Activated CD4-positive, alpha-beta memory T cell treated with anti-CD3 and anti-CD28 coated beads for 36 hours (primary cell): ENCODE measurements around the gene RNF31. TPM values are rescaled to one million over a fixed set of nuclear protein-coding genes. Genes with fewer than 3 reads are reported as not detected.
"Not testable (repeated sequence)": the region's sequence is repeated elsewhere in the genome, so short reads cannot be mapped to it uniquely, and the experiment has no call there.

Experiments
- CTCF ChIA-PET: fragments of 350-600 bp; sonication (Branson Sonifier 250); formaldehyde crosslinking; loops from one replicate; lab custom pipeline; 2021; ENCODE audit warnings: antibody characterized with exemption, inconsistent platforms; lab: Charles Lee
- POLR2A ChIA-PET: fragments of 350-600 bp; sonication (Branson Sonifier 250); formaldehyde crosslinking; loops from one replicate; lab custom pipeline; 2021; ENCODE audit warnings: antibody characterized with exemption; lab: Charles Lee
- DNase-seq: peaks from one replicate; pipeline ENCODE4 v3.0.0-alpha.2; 2020
- H3K27ac Mint-ChIP-seq: one replicate; pipeline ENCODE4 v1.8.0; 2021; ENCODE audit warnings: mixed read lengths
- H3K27me3 Mint-ChIP-seq: one replicate; pipeline ENCODE4 v1.8.0; 2021; ENCODE audit warnings: mixed read lengths
- H3K36me3 Mint-ChIP-seq: one replicate; pipeline ENCODE4 v1.8.0; 2021; ENCODE audit warnings: mixed read lengths
- H3K4me1 Mint-ChIP-seq: one replicate; pipeline ENCODE4 v1.8.0; 2021; ENCODE audit warnings: low read depth, mixed read lengths
- H3K4me3 Mint-ChIP-seq: one replicate; pipeline ENCODE4 v1.8.0; 2021; ENCODE audit warnings: mild to moderate bottlenecking, mixed read lengths
- H3K9me3 Mint-ChIP-seq: one replicate; pipeline ENCODE4 v1.8.0; 2021; ENCODE audit warnings: mixed read lengths
- intact Hi-C: fragments of 100-400 bp; cut with micrococcal nuclease; formaldehyde crosslinking; loops from one replicate; pipeline ENCODE4 v1.15.1; 2023
- total RNA-seq, 2 experiments: library from RNA; stranded (reverse); gene quantifications; one replicate each; pipeline ENCODE4 v1.2.3, GENCODE V29; 2021

The RNF31 gene
- total RNA-seq, 2 experiments from 2014 or later: 75.5 to 80.4 TPM

DNA sequence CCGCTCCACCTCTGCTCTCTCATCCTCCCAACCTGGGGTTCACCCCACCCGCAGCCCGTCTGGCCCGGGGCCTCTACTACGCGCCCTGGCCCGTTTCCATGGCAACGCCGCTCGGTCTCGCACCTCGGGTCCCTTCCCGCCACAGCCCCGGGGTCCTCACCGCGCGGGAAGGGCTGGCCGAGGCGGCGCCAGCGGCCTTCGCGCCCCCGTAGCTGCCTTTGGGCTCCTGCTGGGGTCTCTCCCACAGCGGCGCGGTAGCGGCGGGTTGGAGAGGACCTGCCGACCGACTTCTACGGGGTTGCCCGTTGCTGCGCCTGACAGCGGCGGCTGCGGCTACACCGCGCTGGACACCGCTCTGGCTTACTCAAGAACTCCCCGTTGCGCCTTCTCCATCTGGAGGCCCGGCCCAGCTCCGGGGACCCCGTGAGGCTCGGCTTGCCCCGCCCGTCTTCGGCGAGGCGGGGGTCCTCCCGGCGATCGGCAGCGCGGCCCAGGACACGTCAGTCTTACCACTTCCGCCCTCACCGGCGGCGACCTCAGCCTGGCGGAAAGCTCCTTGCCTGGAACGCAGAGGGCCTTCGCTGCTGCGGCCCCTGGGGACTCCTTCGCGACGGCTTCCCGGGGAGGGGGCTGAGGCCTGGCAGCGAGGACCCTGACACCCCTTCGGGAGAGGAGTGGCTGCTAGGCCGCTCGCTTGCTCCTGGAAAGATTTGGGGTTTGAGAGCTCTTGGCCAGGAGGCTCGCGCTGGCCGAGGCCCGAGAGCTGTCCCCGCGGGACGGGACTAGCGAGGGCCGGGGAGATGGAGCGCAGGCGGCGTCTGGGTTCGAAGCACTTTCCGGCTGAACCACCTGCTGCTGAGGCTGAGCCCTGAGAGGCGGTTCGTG, 48.1 kb downstream of the RNF31 start, which contains the start of gene TM9SF1:
Gene TM9SF1 (minus strand): TSS at position 256 of the 885 bp plus-strand sequence. CDS start 422 bp downstream, outside the sequence.
- H3K9me3 Mint-ChIP-seq: no peaks in the 10 kb centered on the region
- H3K27me3 Mint-ChIP-seq: no peaks in the 10 kb centered on the region
- peak within 1 kb of the TSS; percentile 96 for H3K4me3 Mint-ChIP-seq
- DNase-seq: peak; percentile 91
- intact Hi-C loops: loop anchor here (1.0 to 2.0 kb wide), 3 partner anchors 18 to 103 kb away; partner anchors contain the start of genes CHMP4A, DHRS1, EMC9 and NOP9
- peaks cover 37% of the 10 kb centered on the region for H3K36me3 Mint-ChIP-seq
- ChIA-PET CTCF (interaction anchor here (0.9 to 2.8 kb wide), 16 partner anchors 16 to 236 kb away, joined by 3 to 10 read pairs (median 6); partner anchors contain the start of genes CHMP4A, CIDEB, IRF9 and LTB4R), POLR2A (interaction anchor here (0.6 to 4.2 kb wide), 21 partner anchors 11 to 236 kb away, joined by 3 to 26 read pairs (median 4); partner anchors contain the start of genes CHMP4A, DCAF11, DHRS1 and EMC9)
- H3K4me1 Mint-ChIP-seq: peaks cover 55% of the 10 kb centered on the region
- H3K27ac Mint-ChIP-seq: peak within 1 kb of the TSS; percentile 95

GRCh38 chr14:24196071-24197055, 49.1 kb downstream of the RNF31 start:
- intact Hi-C loops: no loop called here
- Mint-ChIP-seq H3K27me3 (no peaks in the 10 kb centered on the region), H3K9me3 (no peaks in the 10 kb centered on the region), H3K27ac (peak overlapping the region; percentile 95), H3K4me3 (peak overlapping the region; percentile 96), H3K4me1 (peaks cover 56% of the 10 kb centered on the region), H3K36me3 (peaks cover 39% of the 10 kb centered on the region)
- DNase-seq: no peak
- POLR2A ChIA-PET: interaction anchor here (0.6 to 4.2 kb wide), 19 partner anchors 10 to 235 kb away, joined by 3 to 26 read pairs (median 5); partner anchors contain the start of genes CHMP4A, DCAF11, DHRS1 and EMC9
- CTCF ChIA-PET: interaction anchor here (0.9 to 2.8 kb wide), 14 partner anchors 18 to 235 kb away, joined by 3 to 10 read pairs (median 6); partner anchors contain the start of genes CHMP4A, CIDEB, IRF9 and LTB4R

DNA sequence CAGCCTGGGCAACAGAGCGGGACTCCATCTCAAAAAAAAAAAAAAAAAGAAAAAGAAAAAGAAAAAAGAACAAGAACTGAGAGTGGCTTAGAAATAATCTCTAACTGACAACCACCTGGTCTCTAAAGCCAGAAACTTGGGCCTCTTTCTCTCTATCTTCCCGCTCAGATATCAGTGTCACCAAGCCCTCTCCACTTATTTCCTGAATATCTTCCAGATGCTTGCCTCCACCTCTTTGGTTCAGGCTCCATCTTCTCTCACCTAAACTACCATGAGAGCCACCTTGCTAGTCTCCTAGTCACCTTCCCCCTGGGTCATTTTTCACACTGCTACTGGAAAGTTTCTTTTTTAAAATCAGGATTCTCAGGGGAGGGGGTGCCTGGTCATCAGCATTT, 49.8 kb downstream of the RNF31 start:
- DNase-seq: no peak
- no peaks in the 10 kb centered on the region for H3K27me3 Mint-ChIP-seq
- H3K4me3 Mint-ChIP-seq: peak overlapping the region; percentile 96
- POLR2A ChIA-PET: interaction anchor here (2.6 to 2.8 kb wide), 2 partner anchors 19 to 50 kb away, joined by 18 to 20 read pairs; partner anchors contain the start of genes MDP1, PSME2 and RNF31
- H3K27ac Mint-ChIP-seq: peak overlapping the region; percentile 73
- peaks cover 3% of the 10 kb centered on the region for H3K9me3 Mint-ChIP-seq
- H3K4me1 Mint-ChIP-seq: peaks cover 55% of the 10 kb centered on the region
- CTCF ChIA-PET: interaction anchor here (1.8 to 2.8 kb wide), 3 partner anchors 36 to 111 kb away, joined by 6 to 10 read pairs (median 7); partner anchors contain the start of genes CIDEB, IRF9 and TINF2
- intact Hi-C loops: no loop called here
- H3K36me3 Mint-ChIP-seq: peaks cover 40% of the 10 kb centered on the region

DNA sequence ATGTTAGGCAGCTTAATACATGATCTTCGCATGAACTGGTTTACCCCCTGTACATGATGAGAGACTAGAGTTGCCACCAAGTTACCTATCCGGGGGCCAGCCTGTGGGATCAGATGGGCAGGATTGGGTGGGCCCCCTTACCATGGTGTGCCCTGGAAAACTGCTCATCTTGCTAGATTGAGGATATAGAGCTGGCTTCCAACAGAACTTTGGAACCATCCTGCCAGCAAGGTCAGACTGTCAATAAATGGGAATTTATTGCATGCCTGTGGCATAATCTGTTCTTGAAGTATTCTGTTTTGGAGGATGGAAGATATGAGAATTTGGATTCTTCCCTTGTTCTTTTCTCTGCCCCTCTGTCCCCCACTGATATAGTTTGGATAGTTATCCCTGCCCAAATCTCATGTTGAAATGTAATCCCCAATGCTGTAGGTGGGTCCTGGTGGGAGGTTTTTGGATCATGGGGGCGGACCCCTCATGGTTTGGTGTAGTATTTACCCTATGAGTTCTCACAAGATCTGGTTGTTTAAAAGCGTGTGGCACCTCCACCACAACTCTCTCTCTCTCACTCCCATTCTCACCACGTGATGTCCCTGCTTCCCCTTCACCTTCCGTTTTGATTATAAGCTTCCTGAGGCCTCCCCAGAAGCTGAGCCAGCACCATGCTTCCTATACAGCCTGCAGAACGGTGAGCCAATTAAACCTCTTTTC, 51.7 kb downstream of the RNF31 start:
- peaks cover 43% of the 10 kb centered on the region for H3K36me3 Mint-ChIP-seq
- ChIA-PET CTCF (no interaction called here), POLR2A (interaction anchor here (0.8 to 1.5 kb wide), 2 partner anchors 10 to 13 kb away, joined by 3 to 7 read pairs; partner anchors contain the start of gene IPO4)
- peak overlapping the region; percentile 31 for H3K27ac Mint-ChIP-seq
- H3K27me3 Mint-ChIP-seq: no peaks in the 10 kb centered on the region
- H3K9me3 Mint-ChIP-seq: peaks cover 12% of the 10 kb centered on the region
- no peak for DNase-seq
- no peak overlapping the region for H3K4me3 Mint-ChIP-seq
- peaks cover 43% of the 10 kb centered on the region for H3K4me1 Mint-ChIP-seq
- intact Hi-C loops: no loop called here

GRCh38 chr14:24202538-24202937, 55.2 kb downstream of the RNF31 start:
- H3K4me3 Mint-ChIP-seq, H3K27ac Mint-ChIP-seq, intact Hi-C loops, DNase-seq, POLR2A ChIA-PET, H3K27me3 Mint-ChIP-seq: not testable (repeated sequence)
- peaks cover 63% of the 10 kb centered on the region for H3K36me3 Mint-ChIP-seq
- H3K9me3 Mint-ChIP-seq: peaks cover 12% of the 10 kb centered on the region
- CTCF ChIA-PET: interaction anchor here (1.4 to 1.8 kb wide), 2 partner anchors 94 to 105 kb away, joined by 3 to 6 read pairs; partner anchors contain the start of gene CIDEB
- H3K4me1 Mint-ChIP-seq: peaks cover 37% of the 10 kb centered on the region

- H3K4me3 Mint-ChIP-seq, H3K27ac Mint-ChIP-seq, H3K27me3 Mint-ChIP-seq, intact Hi-C loops, DNase-seq: not testable (repeated sequence)
- ChIA-PET CTCF (interaction anchor here (1.4 to 1.8 kb wide), 2 partner anchors 93 to 104 kb away, joined by 3 to 6 read pairs; partner anchors contain the start of gene CIDEB), POLR2A (interaction anchor here (1.3 kb wide), 2 partner anchors 10 to 21 kb away, joined by 3 to 11 read pairs; partner anchors contain the start of gene CHMP4A)
- peaks cover 12% of the 10 kb centered on the region for H3K9me3 Mint-ChIP-seq
- H3K36me3 Mint-ChIP-seq: peaks cover 68% of the 10 kb centered on the region
- peaks cover 36% of the 10 kb centered on the region for H3K4me1 Mint-ChIP-seq
These were observed 56.1 kb downstream of the RNF31 start for GRCh38 chr14:24203249-24203886.

DNA sequence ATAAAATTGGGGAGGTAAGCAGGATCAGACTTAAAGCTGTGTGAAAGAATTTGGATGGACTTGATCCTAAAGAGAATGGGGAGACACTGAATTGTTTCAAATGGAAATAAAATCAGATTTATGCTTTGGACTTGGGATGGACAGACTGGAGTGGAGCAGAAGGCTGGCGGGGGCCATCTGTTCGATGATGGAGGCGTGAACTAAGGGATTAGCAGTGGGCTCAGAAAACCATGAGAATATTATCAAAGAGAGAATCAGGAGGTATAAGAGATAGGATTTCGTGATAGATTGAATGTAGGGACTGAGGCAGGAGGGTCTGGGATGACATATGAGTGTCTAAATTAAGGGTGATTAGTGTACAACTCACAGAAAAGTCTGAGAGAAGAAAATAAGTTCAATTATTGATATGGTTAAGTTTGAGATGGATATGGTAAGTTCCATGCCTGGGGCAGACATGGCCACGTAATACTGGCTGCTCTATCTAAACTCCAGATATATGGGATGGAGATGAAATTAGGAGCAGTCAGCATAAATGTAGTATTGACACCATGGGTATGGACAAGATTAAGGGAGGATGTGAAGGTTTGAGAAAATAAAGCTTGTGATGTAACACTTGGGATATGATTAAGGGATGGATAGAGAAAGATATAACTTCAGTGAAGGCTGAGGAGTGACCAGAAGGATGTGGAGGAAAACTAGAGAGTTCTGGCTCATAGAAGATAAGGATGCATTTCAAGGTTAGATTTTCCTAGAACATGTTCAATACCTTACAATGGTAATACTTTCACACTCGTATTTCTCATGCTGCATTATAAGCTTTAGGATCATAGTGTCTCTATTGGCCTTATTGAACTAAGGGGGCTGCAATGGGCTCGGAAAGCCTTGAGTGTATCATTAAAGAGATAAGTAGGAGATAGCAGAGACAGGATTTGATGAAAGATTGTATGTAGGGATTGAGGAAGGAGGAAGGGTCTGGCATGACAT, 57.2 kb downstream of the RNF31 start:
- Mint-ChIP-seq H3K9me3 (peaks cover 12% of the 10 kb centered on the region), H3K27ac (no peak overlapping the region), H3K27me3 (no peaks in the 10 kb centered on the region), H3K4me3 (no peak overlapping the region), H3K36me3 (peaks cover 65% of the 10 kb centered on the region), H3K4me1 (peaks cover 27% of the 10 kb centered on the region)
- DNase-seq: no peak
- POLR2A ChIA-PET: interaction anchor here (1.3 to 3.7 kb wide), 3 partner anchors 9 to 22 kb away, joined by 3 to 14 read pairs (median 11); partner anchors contain the start of genes CHMP4A and TM9SF1
- CTCF ChIA-PET: interaction anchor here (1.8 kb wide), 1 partner anchor 103 kb away, joined by 6 read pairs; the partner anchor contains the start of gene CIDEB
- intact Hi-C loops: no loop called here

DNA sequence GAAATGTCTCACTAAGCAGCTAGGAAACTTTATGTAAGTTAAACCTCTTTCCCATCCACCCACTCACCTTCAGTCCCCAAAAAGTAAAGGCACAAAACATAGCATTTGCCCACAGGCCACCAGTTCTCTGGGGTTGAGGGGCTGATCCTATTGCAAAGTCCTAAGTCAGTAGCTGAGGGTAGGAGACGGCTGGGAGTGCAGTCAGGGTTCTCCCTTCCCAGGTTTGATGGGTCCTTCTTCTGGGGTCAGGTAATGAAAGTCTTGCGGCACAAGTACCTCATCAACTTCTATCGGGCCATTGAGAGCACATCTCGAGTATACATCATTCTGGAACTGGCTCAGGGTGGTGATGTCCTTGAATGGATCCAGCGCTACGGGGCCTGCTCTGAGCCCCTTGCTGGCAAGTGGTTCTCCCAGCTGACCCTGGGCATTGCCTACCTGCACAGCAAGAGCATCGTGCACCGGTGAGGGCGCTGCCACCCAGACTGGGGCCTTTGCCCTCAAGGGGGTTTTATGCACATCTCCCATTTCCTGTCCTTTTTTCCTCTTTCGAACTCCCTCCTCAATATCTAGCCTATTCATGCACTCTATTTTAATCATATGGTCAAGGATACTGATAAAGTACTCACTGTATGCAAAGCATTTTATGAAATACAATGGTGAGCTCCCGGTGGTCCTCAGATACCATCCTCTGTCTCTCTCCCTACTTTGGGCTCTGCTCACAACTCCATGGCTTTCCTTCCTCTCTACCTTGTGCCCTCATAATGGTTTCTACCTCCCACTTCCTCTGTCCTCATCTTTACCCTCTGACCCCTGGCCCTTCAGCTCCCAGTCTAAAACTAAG, 59.2 kb downstream of the RNF31 start:
- H3K4me3 Mint-ChIP-seq: no peak overlapping the region
- DNase-seq: no peak
- peaks cover 73% of the 10 kb centered on the region for H3K36me3 Mint-ChIP-seq
- H3K4me1 Mint-ChIP-seq: peaks cover 27% of the 10 kb centered on the region
- ChIA-PET POLR2A (interaction anchor here (3.7 kb wide), 1 partner anchor 11 kb away, joined by 14 read pairs; the partner anchor contains the start of gene TM9SF1), CTCF (interaction anchor here (0.8 to 1.1 kb wide), 2 partner anchors 9 to 90 kb away, joined by 3 read pairs; partner anchors contain the start of gene MDP1)
- no peaks in the 10 kb centered on the region for H3K27me3 Mint-ChIP-seq
- intact Hi-C loops: no loop called here
- peaks cover 12% of the 10 kb centered on the region for H3K9me3 Mint-ChIP-seq
- H3K27ac Mint-ChIP-seq: peak overlapping the region; percentile 5
